HG02571 (cell line): ENCODE data around the gene CREM.

Experiments used
- ATAC-seq: cut with Tn5 transposase; IDR thresholded peaks from one replicate; pipeline ENCODE4 v1.9.1; 2021; ENCODE audit warnings: mild to moderate bottlenecking, moderate library complexity; ENCODE audit not compliant: unreplicated experiment

The CREM gene

GRCh38 chr10:35133586-35133985 lies 6.9 kb downstream of the CREM start:
- ATAC-seq, result no peak

GRCh38 chr10:35135861-35136260 lies 9.2 kb downstream of the CREM start:
- no peak for ATAC-seq

GRCh38 chr10:35136263-35136815 lies 9.7 kb downstream of the CREM start:
- peak; percentile 51 for ATAC-seq

GRCh38 chr10:35140126-35140525 lies 13.5 kb downstream of the CREM start:
- ATAC-seq, result no peak

GRCh38 chr10:35140727-35141126 lies 14.1 kb downstream of the CREM start:
- ATAC-seq, result no peak

- ATAC-seq, result no peak
These were observed 23.7 kb downstream of the CREM start for GRCh38 chr10:35150308-35150707.

GRCh38 chr10:35152992-35153391 lies 26.3 kb downstream of the CREM start:
- ATAC-seq, result no peak

- ATAC-seq, result no peak
These were observed 27.1 kb downstream of the CREM start for GRCh38 chr10:35153716-35154115.

GRCh38 chr10:35160743-35161142 lies 34.1 kb downstream of the CREM start:
- ATAC-seq, result no peak

GRCh38 chr10:35161906-35162305 lies 35.3 kb downstream of the CREM start:
- no peak for ATAC-seq

GRCh38 chr10:35165136-35165535 lies 38.5 kb downstream of the CREM start:
- no peak for ATAC-seq

- ATAC-seq, result no peak
These were observed 39.2 kb downstream of the CREM start for GRCh38 chr10:35165811-35166210.

- ATAC-seq, result no peak
These were observed 40.0 kb downstream of the CREM start for GRCh38 chr10:35166607-35167006.

GRCh38 chr10:35167342-35167741 lies 40.7 kb downstream of the CREM start:
- ATAC-seq, result no peak

- no peak for ATAC-seq
These were observed 45.5 kb downstream of the CREM start for GRCh38 chr10:35172146-35172545.

GRCh38 chr10:35172574-35172973 lies 45.9 kb downstream of the CREM start:
- no peak for ATAC-seq

GRCh38 chr10:35178331-35178730 lies 51.7 kb downstream of the CREM start:
- ATAC-seq, result no peak

- no peak for ATAC-seq
These were observed 56.2 kb downstream of the CREM start for GRCh38 chr10:35182631-35183510.

GRCh38 chr10:35184527-35185171 lies 58.0 kb downstream of the CREM start:
- no peak for ATAC-seq

GRCh38 chr10:35185260-35186034 lies 58.8 kb downstream of the CREM start:
- ATAC-seq, result no peak

- ATAC-seq, result no peak
These were observed 62.3 kb downstream of the CREM start for GRCh38 chr10:35188954-35189353.
